ENCODE results near the gene SLC22A31. TPM values are rescaled to one million over a fixed set of nuclear protein-coding genes. Genes with fewer than 3 reads are reported as not detected.
"Not testable (repeated sequence)": the region's sequence is repeated elsewhere in the genome, so short reads cannot be mapped to it uniquely, and the experiment has no call there.

Gene SLC22A31
- total RNA-seq, 1 donor from 2014 or later: not detected

DNA sequence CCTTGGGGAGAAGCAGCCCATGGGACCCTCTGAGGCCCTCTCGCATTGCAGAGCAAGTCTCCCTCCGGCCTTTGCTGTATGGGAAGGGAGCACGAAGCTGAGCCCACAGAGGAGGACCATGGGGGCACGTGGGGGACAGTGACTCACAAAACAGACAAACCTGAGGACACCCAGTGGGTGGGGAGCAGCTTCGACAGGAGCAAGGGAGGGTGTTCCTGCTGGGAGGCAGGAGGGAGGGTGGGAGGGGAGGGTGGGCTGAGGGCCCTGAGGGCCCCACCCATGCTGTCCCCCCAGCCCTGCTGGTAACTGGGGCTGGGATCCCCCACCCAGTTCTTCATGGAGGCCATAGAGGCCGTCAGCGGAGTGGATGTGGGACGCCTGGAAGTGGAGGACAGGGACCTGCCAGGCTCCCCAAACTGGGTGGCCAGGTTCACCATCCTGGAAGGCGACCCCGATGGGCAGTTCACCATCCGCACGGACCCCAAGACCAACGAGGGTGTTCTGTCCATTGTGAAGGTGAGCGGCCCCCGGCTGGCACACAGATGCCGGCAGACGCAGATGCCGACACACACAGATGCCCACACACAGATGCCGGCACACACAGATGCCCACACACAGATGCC lies 12.5 kb downstream of the SLC22A31 start:
- no peak overlapping the region for H3K27ac Mint-ChIP-seq (ENCODE audit: unreplicated experiment)
- no peaks in the 10 kb centered on the region for H3K27me3 Mint-ChIP-seq (ENCODE audit: unreplicated experiment)
- no peak overlapping the region for H3K4me3 Mint-ChIP-seq (ENCODE audit: unreplicated experiment)
- no peaks in the 10 kb centered on the region for H3K36me3 Mint-ChIP-seq (ENCODE audit: unreplicated experiment)
- no peak for DNase-seq (ENCODE audit: extremely low spot score, unreplicated experiment)
- H3K4me1 Mint-ChIP-seq (ENCODE audit: unreplicated experiment): no peaks in the 10 kb centered on the region
- H3K9me3 Mint-ChIP-seq (ENCODE audit: unreplicated experiment): no peaks in the 10 kb centered on the region
- TF ChIP-seq, protein P1, sequence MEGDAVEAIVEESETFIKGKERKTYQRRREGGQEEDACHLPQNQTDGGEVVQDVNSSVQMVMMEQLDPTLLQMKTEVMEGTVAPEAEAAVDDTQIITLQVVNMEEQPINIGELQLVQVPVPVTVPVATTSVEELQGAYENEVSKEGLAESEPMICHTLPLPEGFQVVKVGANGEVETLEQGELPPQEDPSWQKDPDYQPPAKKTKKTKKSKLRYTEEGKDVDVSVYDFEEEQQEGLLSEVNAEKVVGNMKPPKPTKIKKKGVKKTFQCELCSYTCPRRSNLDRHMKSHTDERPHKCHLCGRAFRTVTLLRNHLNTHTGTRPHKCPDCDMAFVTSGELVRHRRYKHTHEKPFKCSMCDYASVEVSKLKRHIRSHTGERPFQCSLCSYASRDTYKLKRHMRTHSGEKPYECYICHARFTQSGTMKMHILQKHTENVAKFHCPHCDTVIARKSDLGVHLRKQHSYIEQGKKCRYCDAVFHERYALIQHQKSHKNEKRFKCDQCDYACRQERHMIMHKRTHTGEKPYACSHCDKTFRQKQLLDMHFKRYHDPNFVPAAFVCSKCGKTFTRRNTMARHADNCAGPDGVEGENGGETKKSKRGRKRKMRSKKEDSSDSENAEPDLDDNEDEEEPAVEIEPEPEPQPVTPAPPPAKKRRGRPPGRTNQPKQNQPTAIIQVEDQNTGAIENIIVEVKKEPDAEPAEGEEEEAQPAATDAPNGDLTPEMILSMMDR (IDR thresholded peaks at IDR 0.05): no peak

DNA sequence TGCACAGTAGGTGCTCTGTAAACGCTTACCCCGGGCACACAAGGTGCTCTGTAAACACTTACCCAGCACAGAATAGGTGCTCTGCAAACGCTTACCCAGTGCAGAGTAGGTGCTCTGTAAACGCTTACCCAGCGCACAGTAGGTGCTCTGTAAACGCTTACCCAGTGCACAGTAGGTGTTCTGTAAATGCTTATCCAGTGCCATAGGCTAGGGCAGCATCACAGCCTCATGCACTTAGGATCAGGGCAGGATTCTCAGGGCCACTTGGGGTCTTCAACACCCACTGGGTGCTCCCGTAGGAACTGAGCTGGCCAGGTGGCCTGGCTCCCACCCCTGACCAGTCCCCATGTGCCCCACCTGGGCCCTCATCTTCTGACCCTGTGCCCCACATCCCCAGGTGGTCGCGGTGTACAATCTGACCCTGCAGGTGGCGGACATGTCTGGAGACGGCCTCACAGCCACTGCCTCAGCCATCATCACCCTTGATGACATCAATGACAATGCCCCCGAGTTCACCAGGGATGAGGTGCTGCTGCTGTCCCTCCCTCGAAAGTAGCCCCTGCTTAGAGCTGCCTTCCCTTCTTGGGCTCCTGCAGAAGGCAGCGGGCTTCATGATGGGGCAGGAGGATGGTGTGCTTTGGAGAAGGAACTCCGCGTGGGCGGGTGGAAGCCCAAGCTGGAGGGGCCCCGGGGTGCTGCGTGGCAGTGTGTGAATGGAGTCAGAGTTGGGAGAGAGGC lies 13.1 kb downstream of the SLC22A31 start:
- no peak overlapping the region for H3K27ac Mint-ChIP-seq (ENCODE audit: unreplicated experiment)
- no peak overlapping the region for H3K4me3 Mint-ChIP-seq (ENCODE audit: unreplicated experiment)
- H3K27me3 Mint-ChIP-seq (ENCODE audit: unreplicated experiment): no peaks in the 10 kb centered on the region
- no peaks in the 10 kb centered on the region for H3K36me3 Mint-ChIP-seq (ENCODE audit: unreplicated experiment)
- H3K4me1 Mint-ChIP-seq (ENCODE audit: unreplicated experiment): no peaks in the 10 kb centered on the region
- DNase-seq (ENCODE audit: extremely low spot score, unreplicated experiment): no peak
- no peaks in the 10 kb centered on the region for H3K9me3 Mint-ChIP-seq (ENCODE audit: unreplicated experiment)
- TF ChIP-seq, protein P1 (IDR thresholded peaks at IDR 0.05): no peak

DNA sequence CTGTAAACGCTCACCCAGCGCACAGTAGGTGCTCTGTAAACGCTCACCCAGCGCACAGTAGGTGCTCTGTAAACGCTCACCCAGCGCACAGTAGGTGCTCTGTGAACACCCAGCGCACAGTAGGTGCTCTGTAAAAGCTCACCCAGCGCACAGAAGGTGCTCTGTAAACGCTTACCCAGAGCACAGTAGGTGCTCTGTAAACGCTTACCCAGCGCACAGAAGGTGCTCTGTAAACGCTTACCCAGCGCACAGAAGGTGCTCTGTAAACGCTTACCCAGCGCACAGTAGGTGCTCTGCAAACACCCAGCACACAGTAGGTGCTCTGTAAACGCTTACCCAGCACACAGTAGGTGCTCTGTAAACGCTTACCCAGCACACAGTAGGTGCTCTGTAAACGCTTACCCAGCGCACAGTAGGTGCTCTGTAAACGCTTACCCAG lies 13.7 kb downstream of the SLC22A31 start:
- H3K4me1 Mint-ChIP-seq (ENCODE audit: unreplicated experiment); H3K36me3 Mint-ChIP-seq (ENCODE audit: unreplicated experiment); H3K4me3 Mint-ChIP-seq (ENCODE audit: unreplicated experiment); H3K9me3 Mint-ChIP-seq (ENCODE audit: unreplicated experiment); H3K27ac Mint-ChIP-seq (ENCODE audit: unreplicated experiment); DNase-seq (ENCODE audit: extremely low spot score, unreplicated experiment); H3K27me3 Mint-ChIP-seq (ENCODE audit: unreplicated experiment): not testable (repeated sequence)

DNA sequence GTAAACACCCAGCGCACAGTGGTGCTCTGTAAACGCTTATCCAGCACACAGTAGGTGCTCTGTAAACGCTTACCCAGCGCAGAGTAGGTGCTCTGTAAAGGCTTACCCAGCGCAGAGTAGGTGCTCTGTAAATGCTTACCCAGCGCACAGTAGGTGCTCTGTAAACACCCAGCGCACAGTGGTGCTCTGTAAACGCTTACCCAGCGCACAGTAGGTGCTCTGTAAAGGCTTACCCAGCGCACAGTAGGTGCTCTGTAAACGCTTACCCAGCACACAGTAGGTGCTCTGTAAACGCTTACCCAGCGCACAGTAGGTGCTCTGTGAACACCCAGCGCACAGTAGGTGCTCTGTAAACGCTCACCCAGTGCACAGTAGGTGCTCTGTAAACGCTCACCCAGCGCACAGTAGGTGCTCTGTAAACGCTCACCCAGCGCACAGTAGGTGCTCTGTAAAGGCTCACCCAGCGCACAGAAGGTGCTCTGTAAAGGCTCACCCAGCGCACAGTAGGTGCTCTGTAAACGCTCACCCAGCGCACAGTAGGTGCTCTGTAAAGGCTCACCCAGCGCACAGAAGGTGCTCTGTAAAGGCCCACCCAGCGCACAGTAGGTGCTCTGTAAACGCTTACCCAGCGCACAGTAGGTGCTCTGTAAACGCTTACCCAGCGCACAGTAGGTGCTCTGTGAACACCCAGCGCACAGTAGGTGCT lies 14.3 kb downstream of the SLC22A31 start:
- not testable (repeated sequence) for H3K4me1 Mint-ChIP-seq (ENCODE audit: unreplicated experiment); H3K27me3 Mint-ChIP-seq (ENCODE audit: unreplicated experiment); H3K36me3 Mint-ChIP-seq (ENCODE audit: unreplicated experiment); H3K9me3 Mint-ChIP-seq (ENCODE audit: unreplicated experiment); H3K27ac Mint-ChIP-seq (ENCODE audit: unreplicated experiment); H3K4me3 Mint-ChIP-seq (ENCODE audit: unreplicated experiment); DNase-seq (ENCODE audit: extremely low spot score, unreplicated experiment)

DNA sequence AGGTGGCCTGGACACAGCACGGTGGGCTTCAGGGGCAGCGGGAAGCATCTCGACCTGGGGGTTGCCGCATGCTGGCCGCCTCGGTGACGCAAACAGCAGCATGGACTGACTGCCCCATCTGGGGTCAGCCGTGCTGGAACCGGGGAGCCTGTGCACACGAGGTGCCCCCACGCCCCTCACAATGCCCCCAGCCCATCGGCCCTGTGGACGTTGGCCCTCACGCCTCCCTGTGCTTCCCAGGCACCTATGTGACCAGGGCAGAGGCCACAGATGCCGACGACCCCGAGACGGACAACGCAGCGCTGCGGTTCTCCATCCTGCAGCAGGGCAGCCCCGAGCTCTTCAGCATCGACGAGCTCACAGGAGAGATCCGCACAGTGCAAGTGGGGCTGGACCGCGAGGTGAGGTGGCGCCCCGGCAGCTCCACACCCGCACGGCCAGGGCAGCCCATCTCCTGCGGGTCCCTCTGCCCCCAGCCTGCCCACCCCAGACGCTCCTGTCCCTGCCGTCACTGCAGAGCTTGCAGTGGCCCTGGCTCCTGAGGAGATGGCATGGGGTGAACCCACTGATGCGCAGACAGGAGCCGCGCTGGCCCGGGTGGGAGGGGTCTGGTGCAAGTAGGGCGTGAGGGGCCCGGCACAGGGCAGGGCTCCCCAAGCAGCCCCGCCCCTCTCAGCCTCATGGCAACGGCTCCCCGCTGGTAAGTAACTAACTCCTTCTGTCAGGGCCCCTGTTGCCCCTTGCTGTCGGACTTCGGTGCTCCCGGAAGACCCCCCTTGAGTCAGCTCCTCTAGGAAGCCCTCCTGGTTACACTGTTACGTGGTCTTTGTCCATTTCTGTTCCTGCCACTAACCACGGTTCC lies 15.2 kb downstream of the SLC22A31 start:
- Mint-ChIP-seq H3K9me3 (ENCODE audit: unreplicated experiment) (no peaks in the 10 kb centered on the region), H3K27me3 (ENCODE audit: unreplicated experiment) (no peaks in the 10 kb centered on the region), H3K27ac (ENCODE audit: unreplicated experiment) (no peak overlapping the region), H3K36me3 (ENCODE audit: unreplicated experiment) (no peaks in the 10 kb centered on the region), H3K4me1 (ENCODE audit: unreplicated experiment) (no peaks in the 10 kb centered on the region), H3K4me3 (ENCODE audit: unreplicated experiment) (no peak overlapping the region)
- no peak for DNase-seq (ENCODE audit: extremely low spot score, unreplicated experiment)
- TF ChIP-seq, protein P1 (IDR thresholded peaks at IDR 0.05): no peak
